IMR-90 (cell line): ENCODE results near the gene GSTT4. TPM values are rescaled to one million over a fixed set of nuclear protein-coding genes. Genes with fewer than 3 reads are reported as not detected.

Experiments used
- ATAC-seq: fragments of 200-7000 bp; cut with Tn5 transposase; 2 replicates; pipeline ENCODE4 v1.9.1; 2020; ENCODE audit warnings: low read depth, mild to moderate bottlenecking, moderate library complexity
- BruUV-seq: library from RNA; stranded (reverse); fragments of 400-500 nt; replicated peaks from 2 replicates; lab custom pipeline; 2021; lab: Mats Ljungman, UMichigan
- CTCF ChIA-PET: fragments of 300-600 bp; formaldehyde crosslinking; extraction: SDS; loops from one replicate; lab custom pipeline; 2021; ENCODE audit warnings: antibody characterized with exemption; lab: Yijun Ruan, JAX
- POLR2A ChIA-PET: fragments of 300-600 bp; sonication (Branson Sonifier 250); formaldehyde crosslinking; loops from one replicate; lab custom pipeline; 2022; ENCODE audit warnings: antibody characterized with exemption; ENCODE audit not compliant: unreplicated experiment; lab: Charles Lee
- DNase-seq: peaks from one replicate; pipeline ENCODE4 v3.0.0; 2013
- H2AFZ ChIP-seq: replicated peaks from 2 replicates; pipeline ENCODE3; 2013; ENCODE audit warnings: low read length, mild to moderate bottlenecking; ENCODE audit not compliant: poor library complexity
- H2AK5ac ChIP-seq: 2 replicates; pipeline ENCODE4 v1.6.1; 2013; ENCODE audit warnings: low read depth, low read length, inconsistent platforms
- H2AK9ac ChIP-seq: replicated peaks from 2 replicates; pipeline ENCODE3; 2013; ENCODE audit warnings: mild to moderate bottlenecking, low read depth, low read length, moderate library complexity; ENCODE audit not compliant: poor library complexity
- H2BK120ac ChIP-seq: 2 replicates; pipeline ENCODE4 v1.6.1; 2013; ENCODE audit warnings: low read depth, low read length, inconsistent platforms
- H2BK15ac ChIP-seq: 3 replicates; pipeline ENCODE4 v1.6.1; 2013; ENCODE audit warnings: low read depth, low read length, inconsistent platforms
- H2BK20ac ChIP-seq: 2 replicates; pipeline ENCODE4 v1.6.1; 2013; ENCODE audit warnings: low read depth, mild to moderate bottlenecking, inconsistent platforms, low read length, moderate library complexity
- H2BK5ac ChIP-seq: 2 replicates; pipeline ENCODE4 v1.6.1; 2013; ENCODE audit warnings: mild to moderate bottlenecking, low read depth, low read length, inconsistent platforms; ENCODE audit not compliant: poor library complexity, severe bottlenecking
- H3K14ac ChIP-seq: replicated peaks from 2 replicates; pipeline ENCODE4 v1.6.1; 2013; ENCODE audit warnings: low read depth, low read length, inconsistent platforms
- H3K18ac ChIP-seq: 2 replicates; pipeline ENCODE4 v1.6.1; 2013; ENCODE audit warnings: low read depth, low read length, control low read depth
- H3K23ac ChIP-seq: 2 replicates; pipeline ENCODE4 v1.6.1; 2013; ENCODE audit warnings: low read depth, low read length, inconsistent platforms
- H3K27ac ChIP-seq: 2 replicates; pipeline ENCODE4 v1.5.1; 2013; ENCODE audit warnings: mild to moderate bottlenecking, control low read depth, low read length; ENCODE audit not compliant: insufficient read depth
- H3K27me3 ChIP-seq: 2 replicates; pipeline ENCODE4 v1.6.1; 2013; ENCODE audit warnings: low read length; ENCODE audit not compliant: control insufficient read depth, insufficient read depth
- H3K36me3 ChIP-seq: 2 replicates; pipeline ENCODE4 v1.6.1; 2013; ENCODE audit warnings: low read length, mixed read lengths; ENCODE audit not compliant: control insufficient read depth, insufficient read depth
- H3K4ac ChIP-seq: 2 replicates; pipeline ENCODE4 v1.6.1; 2013; ENCODE audit warnings: low read depth, low read length, inconsistent platforms
- H3K4me1 ChIP-seq: 2 replicates; pipeline ENCODE4 v1.6.1; 2013; ENCODE audit warnings: low read length, mixed read lengths; ENCODE audit not compliant: control insufficient read depth, insufficient read depth
- H3K4me2 ChIP-seq: 2 replicates; pipeline ENCODE4 v1.6.1; 2013; ENCODE audit warnings: low read depth, mild to moderate bottlenecking, control low read depth, low read length, moderate library complexity
- H3K4me3 ChIP-seq: 2 replicates; pipeline ENCODE4 v1.5.1; 2013; ENCODE audit warnings: low read depth, mild to moderate bottlenecking, control low read depth, low read length, moderate library complexity; ENCODE audit not compliant: insufficient read depth
- H3K56ac ChIP-seq: 2 replicates; pipeline ENCODE4 v1.6.1; 2013; ENCODE audit warnings: low read length, inconsistent platforms; ENCODE audit not compliant: insufficient read depth; ENCODE audit errors: extremely low read depth
- H3K79me1 ChIP-seq, 2 experiments: 2 replicates each; pipeline ENCODE4 v1.6.1; 2013; ENCODE audit warnings: low read length in 2 of 2, inconsistent platforms in 1 of 2, low read depth in 1 of 2
- H3K9ac ChIP-seq: 2 replicates; pipeline ENCODE4 v1.6.1; 2013; ENCODE audit warnings: low read depth, low read length, control low read depth
- H3K9me1 ChIP-seq: 2 replicates; pipeline ENCODE4 v1.6.1; 2013; ENCODE audit warnings: low read length, inconsistent platforms; ENCODE audit not compliant: insufficient read depth
- H3K9me3 ChIP-seq: 2 replicates; pipeline ENCODE4 v1.6.1; 2013; ENCODE audit warnings: low read length; ENCODE audit not compliant: control insufficient read depth, insufficient read depth
- H4K20me1 ChIP-seq: 2 replicates; pipeline ENCODE4 v1.6.1; 2013; ENCODE audit warnings: low read length, inconsistent platforms; ENCODE audit not compliant: insufficient read depth
- H4K5ac ChIP-seq: 2 replicates; pipeline ENCODE4 v1.6.1; 2013; ENCODE audit warnings: mild to moderate bottlenecking, low read depth, low read length, control low read depth
- H4K8ac ChIP-seq, 2 experiments: 2 replicates each; pipeline ENCODE4 v1.6.1; 2013; ENCODE audit warnings: low read depth in 2 of 2, low read length in 2 of 2, control low read depth in 1 of 2, inconsistent platforms in 1 of 2
- H4K91ac ChIP-seq: 2 replicates; pipeline ENCODE4 v1.6.1; 2013; ENCODE audit warnings: low read depth, low read length, inconsistent platforms; ENCODE audit not compliant: insufficient read depth
- CEBPB ChIP-seq: IDR thresholded peaks from 2 replicates; pipeline ENCODE4 v1.6.1; 2012; ENCODE audit warnings: low read depth, low read length, improper control_type of control experiment
- CTCF ChIP-seq: conservative IDR thresholded peaks from 2 replicates; pipeline ENCODE4 v1.5.1; 2012; ENCODE audit warnings: mild to moderate bottlenecking, low read depth, low read length, improper control_type of control experiment
- FOS ChIP-seq: fragments of 150-350 bp; IDR thresholded peaks from 2 replicates; pipeline ENCODE4 v1.6.1; 2016; ENCODE audit warnings: low read depth, low read length
- MAFK ChIP-seq: IDR thresholded peaks from 2 replicates; pipeline ENCODE4 v1.6.1; 2012; ENCODE audit warnings: low read depth, low read length, improper control_type of control experiment
- MAZ ChIP-seq: IDR thresholded peaks from 2 replicates; pipeline ENCODE4 v1.6.1; 2012; ENCODE audit warnings: low read depth, mild to moderate bottlenecking, low read length, improper control_type of control experiment, moderate library complexity, borderline replicate concordance
- MXI1 ChIP-seq: IDR thresholded peaks from 2 replicates; pipeline ENCODE4 v1.6.1; 2012; ENCODE audit warnings: low read depth, mild to moderate bottlenecking, low read length, moderate library complexity, borderline replicate concordance
- NFE2L2 ChIP-seq: fragments of 150-350 bp; IDR thresholded peaks from 2 replicates; pipeline ENCODE4 v1.6.1; 2016; ENCODE audit warnings: low read depth, mild to moderate bottlenecking, low read length
- RAD21 ChIP-seq: IDR thresholded peaks from 2 replicates; pipeline ENCODE4 v1.6.1; 2012; ENCODE audit warnings: low read length, improper control_type of control experiment
- USF2 ChIP-seq: fragments of 150-350 bp; IDR thresholded peaks from 2 replicates; pipeline ENCODE4 v1.6.1; 2017; ENCODE audit warnings: mild to moderate bottlenecking, antibody characterized with exemption, low read length, low read depth
- WGBS, 2 experiments: methylation state at CpG; one replicate each; pipeline versions ENCODE4 v1.1.5 to v1.1.7; 2013; ENCODE audit warnings: missing lambda C conversion rate in 2 of 2; ENCODE audit not compliant: insufficient read length in 1 of 2; ENCODE audit errors: extremely low coverage in 2 of 2; 5-methylcytosine and 5-hydroxymethylcytosine counted together
- dilution Hi-C: fragments of 300-500 bp; cut with HindIII; formaldehyde crosslinking; loops from one replicate; pipeline ENCODE4 v1.14.3; 2018; ENCODE audit warnings: low sequenced_read_pairs; ENCODE audit not compliant: unreplicated experiment
- in situ Hi-C: fragments of 300-500 bp; cut with MboI; formaldehyde crosslinking; loops from 3 replicates; pipeline ENCODE4 v1.14.3; 2019; ENCODE audit warnings: low sequenced_read_pairs, inconsistent platforms, mixed read lengths
- intact Hi-C: fragments of 100-400 bp; cut with micrococcal nuclease; formaldehyde crosslinking; loops from 2 replicates; pipeline ENCODE4 v1.10.0; 2022
- polyA plus RNA-seq, 3 experiments: library from polyadenylated mRNA; depleted of rRNA; stranded (reverse); fragments of >200 nt; gene quantifications; 2 replicates each; pipeline ENCODE4 v1.2.3, GENCODE V29; 2012; ENCODE audit warnings: low replicate concordance in 1 of 3
- total RNA-seq: library from RNA; depleted of rRNA; stranded (reverse); fragments of >200 nt; gene quantifications from 2 replicates; pipeline ENCODE4 v1.2.3, GENCODE V29; 2012

GSTT4 gene
- total and polyA plus RNA-seq, 2 of the 4 experiments (the other 2 are of a cell fraction) = not detected

GRCh38 chr22:24009227-24010017, 4.2 kb upstream of the GSTT4 start:
- in situ Hi-C loops (no loop called here), dilution Hi-C loops (no loop called here), intact Hi-C loops (loop anchor here (2.0 to 10.0 kb wide), 2 partner anchors 75 to 137 kb away; no protein-coding TSS in a partner anchor)
- H4K5ac ChIP-seq = no peak overlapping the region
- peaks cover 3% of the 10 kb centered on the region; the same call in 1 of the 2 replicates for H3K4me1 ChIP-seq
- H2BK120ac ChIP-seq = no peak overlapping the region
- H3K4me2 ChIP-seq = no peak overlapping the region
- H2BK20ac ChIP-seq = no peak overlapping the region
- DNase-seq = no peak
- no peak overlapping the region for H2AK5ac ChIP-seq
- TF ChIP-seq MXI1 (no peak), MAFK (no peak), NFE2L2 (no peak), USF2 (no peak), FOS (no peak), RAD21 (no peak), CEBPB (no peak), CTCF (no peak), MAZ (no peak)
- no peak for ATAC-seq
- H2BK15ac ChIP-seq = no peak overlapping the region
- no peak overlapping the region for H3K23ac ChIP-seq
- no peak overlapping the region for H3K27ac ChIP-seq
- no peak overlapping the region for H3K56ac ChIP-seq
- H3K9me3 ChIP-seq = no peaks in the 10 kb centered on the region
- no peak overlapping the region for H2AFZ ChIP-seq
- H3K18ac ChIP-seq = no peak overlapping the region
- no peaks in the 10 kb centered on the region for H3K36me3 ChIP-seq
- POLR2A ChIA-PET = no interaction called here
- H3K79me1 ChIP-seq = peaks cover 9 to 26% of the 10 kb centered on the region in 2 experiments
- no peaks in the 10 kb centered on the region; the same call in 1 of the 2 replicates for H3K27me3 ChIP-seq
- BruUV-seq = no TSS peak
- no peak overlapping the region for H3K14ac ChIP-seq
- H3K4ac ChIP-seq = no peak overlapping the region
- 65% methylated on average over 4 of the region's 7 CpGs; no CpG with 5 or more reads in 1 of the 2 experiments for WGBS, 2 experiments
- H3K4me3 ChIP-seq = no peak overlapping the region
- no peak overlapping the region for H2AK9ac ChIP-seq
- H3K9ac ChIP-seq = no peak overlapping the region
- H2BK5ac ChIP-seq = no peak overlapping the region
- no peak overlapping the region for H4K8ac ChIP-seq
- H3K9me1 ChIP-seq = peaks cover 3% of the 10 kb centered on the region; the same call in 1 of the 2 replicates
- H4K20me1 ChIP-seq = peaks cover 4% of the 10 kb centered on the region; the same call in 1 of the 2 replicates
- no peak overlapping the region for H4K91ac ChIP-seq
- CTCF ChIA-PET = interaction anchor here (0.6 kb wide), 1 partner anchor 120 kb away, joined by 3 read pairs; no protein-coding TSS in a partner anchor
